ENCODE measurements around the gene ARSG.
"Not testable (repeated sequence)": the region's sequence is repeated elsewhere in the genome, so short reads cannot be mapped to it uniquely, and the experiment has no call there.

ARSG gene

GRCh38 chr17:68260051-68260762 is 31.1 kb upstream of the ARSG start:
- DNase-seq = no peak
- TF ChIP-seq POLR2A (IDR thresholded peaks at IDR 0.05; ENCODE audit: low read length) = no peak
- no peak for TF ChIP-seq GATA1 (IDR thresholded peaks at IDR 0.05; ENCODE audit: low read depth, low read length)

- DNase-seq = not testable (repeated sequence)
Observed at GRCh38 chr17:68262467-68262866, 28.8 kb upstream of the ARSG start.

- peak; percentile 67 to 78 for DNase-seq
Observed at GRCh38 chr17:68263101-68263681, 28.1 kb upstream of the ARSG start.

GRCh38 chr17:68265833-68266232 is 25.5 kb upstream of the ARSG start:
- DNase-seq = not testable (repeated sequence)

DNA sequence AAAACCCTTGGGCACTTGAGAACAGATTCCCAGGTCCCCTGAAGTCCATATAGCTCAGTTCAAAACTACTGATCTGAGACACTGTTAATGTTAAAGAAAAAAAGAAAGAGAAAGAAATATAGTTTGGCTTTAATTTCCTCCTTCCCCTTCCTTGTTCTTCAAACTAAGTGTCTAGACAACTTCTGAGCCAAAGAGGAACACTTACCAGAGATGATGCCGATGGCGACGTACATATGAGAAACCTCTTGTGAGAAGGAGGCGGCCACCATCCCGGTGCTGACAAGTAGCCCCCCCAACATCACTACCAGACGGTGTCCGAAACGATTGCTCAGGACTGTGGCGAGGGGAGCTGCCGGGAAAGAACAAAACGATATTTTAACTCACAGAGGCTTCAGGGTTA is 17.6 kb upstream of the ARSG start:
- TF ChIP-seq POLR2A (IDR thresholded peaks at IDR 0.05; ENCODE audit: low read length) (no peak), GATA1 (IDR thresholded peaks at IDR 0.05; ENCODE audit: low read depth, low read length) (no peak)
- DNase-seq = no peak

- not testable (repeated sequence) for DNase-seq
Observed at GRCh38 chr17:68276339-68276738, 15.0 kb upstream of the ARSG start.

GRCh38 chr17:68277807-68278206 is 13.5 kb upstream of the ARSG start:
- DNase-seq = peak in 1 of 2 experiments; percentile 13
- TF ChIP-seq GATA1 (IDR thresholded peaks at IDR 0.05; ENCODE audit: low read depth, low read length) = no peak
- no peak for TF ChIP-seq POLR2A (IDR thresholded peaks at IDR 0.05; ENCODE audit: low read length)

GRCh38 chr17:68281965-68282364 is 9.3 kb upstream of the ARSG start:
- not testable (repeated sequence) for DNase-seq

DNA sequence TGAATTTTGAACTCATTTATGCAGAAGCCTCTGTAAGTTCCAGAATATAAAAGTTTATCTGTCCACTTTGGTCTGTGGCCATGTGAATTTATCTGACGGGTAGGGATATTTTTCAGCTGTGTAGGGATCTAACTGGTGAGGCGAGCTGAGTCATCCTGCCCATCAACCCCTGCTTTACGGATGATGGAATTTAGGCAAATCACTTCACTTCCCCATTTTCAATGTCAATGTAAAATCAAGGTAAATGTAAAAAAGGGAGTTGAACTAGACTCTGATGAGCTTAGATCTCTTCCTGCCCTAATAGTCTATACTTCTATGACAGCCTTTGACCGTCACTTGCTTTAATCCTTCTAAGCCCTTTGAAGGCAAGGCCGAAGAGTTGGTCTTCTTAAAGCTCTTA is 2.9 kb upstream of the ARSG start:
- TF ChIP-seq POLR2A (IDR thresholded peaks at IDR 0.05; ENCODE audit: low read length) = no peak
- TF ChIP-seq GATA1 (IDR thresholded peaks at IDR 0.05; ENCODE audit: low read depth, low read length) = no peak
- DNase-seq = peak in 1 of 2 experiments; percentile 15

DNA sequence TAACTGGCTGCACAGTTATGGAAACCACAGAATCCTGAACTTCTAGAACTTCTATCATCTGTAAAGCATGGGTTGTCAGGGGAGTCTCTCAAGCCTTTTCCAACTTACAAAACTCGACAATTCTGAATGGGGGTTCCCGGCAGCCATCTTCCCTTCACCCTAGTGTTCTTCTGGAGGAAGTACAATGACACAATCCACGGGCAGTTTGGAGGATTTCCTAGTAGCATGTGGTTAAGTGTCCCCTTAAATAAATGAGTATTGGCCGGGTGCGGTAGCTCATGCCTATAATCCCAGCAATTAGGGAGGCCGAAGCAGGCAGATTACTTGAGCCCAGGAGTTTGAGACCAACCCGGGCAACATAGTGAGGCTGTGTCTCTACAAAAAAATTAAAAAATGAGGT is 2.5 kb upstream of the ARSG start:
- TF ChIP-seq GATA1 (IDR thresholded peaks at IDR 0.05; ENCODE audit: low read depth, low read length) (no peak), POLR2A (IDR thresholded peaks at IDR 0.05; ENCODE audit: low read length) (no peak)
- peak; percentile 18 to 20 for DNase-seq

DNA sequence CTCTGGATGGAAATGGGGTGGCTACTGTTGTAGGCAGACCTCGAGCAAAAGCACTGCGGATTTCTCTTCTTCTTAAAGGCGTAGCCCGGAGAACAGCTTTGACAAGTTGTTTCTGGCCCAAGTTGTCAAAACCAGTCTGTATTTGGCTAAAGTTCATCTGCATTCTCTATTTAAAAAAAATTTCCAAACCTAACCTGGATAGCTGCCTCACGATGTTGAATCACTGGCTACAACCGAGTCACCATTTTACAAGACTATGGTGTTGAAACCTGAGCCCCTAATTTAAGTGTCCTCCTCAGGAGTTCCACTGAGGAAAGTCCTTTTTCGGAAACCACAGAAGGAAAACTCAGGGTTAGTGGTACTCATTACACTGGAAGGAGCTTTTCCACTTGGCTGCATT is 1.8 kb upstream of the ARSG start:
- no peak for DNase-seq
- TF ChIP-seq GATA1 (IDR thresholded peaks at IDR 0.05; ENCODE audit: low read depth, low read length) (no peak), POLR2A (IDR thresholded peaks at IDR 0.05; ENCODE audit: low read length) (no peak)

DNA sequence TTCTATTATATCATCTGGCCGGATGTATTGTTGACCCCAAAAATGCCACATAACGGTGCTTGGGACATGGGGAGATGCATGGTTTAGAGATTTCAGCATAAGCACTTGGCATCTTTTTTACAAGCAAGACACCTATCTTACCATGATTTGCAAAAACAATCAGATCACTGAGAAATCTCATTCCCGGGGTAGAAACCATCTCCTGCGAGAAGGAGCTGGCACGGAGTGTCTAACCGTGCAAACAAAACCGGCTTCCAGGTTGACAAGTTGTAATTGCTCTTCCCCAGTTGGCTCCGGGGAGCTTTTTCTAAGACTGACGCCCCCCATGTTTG is 1.4 kb upstream of the ARSG start:
- TF ChIP-seq POLR2A (IDR thresholded peaks at IDR 0.05; ENCODE audit: low read length) = no peak
- no peak for TF ChIP-seq GATA1 (IDR thresholded peaks at IDR 0.05; ENCODE audit: low read depth, low read length)
- DNase-seq = no peak

GRCh38 chr17:68290268-68290954 is 884 bp upstream of the ARSG start:
- TF ChIP-seq POLR2A (IDR thresholded peaks at IDR 0.05; ENCODE audit: low read length) = no peak
- no peak for TF ChIP-seq GATA1 (IDR thresholded peaks at IDR 0.05; ENCODE audit: low read depth, low read length)
- peak in 1 of 2 experiments; percentile 34 for DNase-seq

- DNase-seq = peak; percentile 76 to 81
- no peak for TF ChIP-seq GATA1 (IDR thresholded peaks at IDR 0.05; ENCODE audit: low read depth, low read length)
- TF ChIP-seq POLR2A (IDR thresholded peaks at IDR 0.05; ENCODE audit: low read length) = no peak
Observed at GRCh38 chr17:68291836-68292688, 767 bp downstream of the ARSG start.

GRCh38 chr17:68292689-68293040 is 1.4 kb downstream of the ARSG start:
- no peak for DNase-seq
- TF ChIP-seq POLR2A (IDR thresholded peaks at IDR 0.05; ENCODE audit: low read length) = no peak
- TF ChIP-seq GATA1 (IDR thresholded peaks at IDR 0.05; ENCODE audit: low read depth, low read length) = no peak
